NOMO-1 treated with DMSO at 0.1 percent for 48 hours (cell line): ENCODE measurements around the gene HMGCL.

Source experiments
- DNase-seq: peaks from one replicate; lab custom pipeline; 2025; ENCODE audit not compliant: unreplicated experiment; lab: John Stamatoyannopoulos, UW

Gene HMGCL

DNA sequence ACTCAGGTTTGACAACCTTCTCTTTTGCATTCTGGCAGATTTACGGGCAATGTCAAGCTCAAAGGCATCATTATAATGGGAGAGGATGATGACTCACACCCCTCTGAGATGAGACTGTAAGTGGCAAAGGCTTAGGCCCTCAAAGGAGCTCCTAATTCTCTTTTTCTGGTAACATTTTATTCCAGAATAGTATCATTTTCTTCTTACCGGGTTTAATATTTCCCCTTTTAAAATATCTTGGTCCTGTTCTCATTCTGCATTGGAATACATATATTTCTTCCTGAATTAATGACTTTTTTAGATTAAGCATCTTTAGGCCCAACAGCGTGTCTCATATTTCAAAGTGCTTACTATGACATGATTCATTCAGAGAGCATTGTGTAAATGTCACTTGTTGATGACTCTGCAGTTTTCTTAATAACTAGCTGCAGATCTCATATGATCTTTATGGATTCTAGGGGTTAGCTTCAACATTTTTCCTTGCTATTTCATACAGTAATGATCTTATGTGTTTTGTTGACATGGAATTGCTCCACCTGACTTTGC, 45.3 kb downstream of the HMGCL start:
- DNase-seq = no peak

DNA sequence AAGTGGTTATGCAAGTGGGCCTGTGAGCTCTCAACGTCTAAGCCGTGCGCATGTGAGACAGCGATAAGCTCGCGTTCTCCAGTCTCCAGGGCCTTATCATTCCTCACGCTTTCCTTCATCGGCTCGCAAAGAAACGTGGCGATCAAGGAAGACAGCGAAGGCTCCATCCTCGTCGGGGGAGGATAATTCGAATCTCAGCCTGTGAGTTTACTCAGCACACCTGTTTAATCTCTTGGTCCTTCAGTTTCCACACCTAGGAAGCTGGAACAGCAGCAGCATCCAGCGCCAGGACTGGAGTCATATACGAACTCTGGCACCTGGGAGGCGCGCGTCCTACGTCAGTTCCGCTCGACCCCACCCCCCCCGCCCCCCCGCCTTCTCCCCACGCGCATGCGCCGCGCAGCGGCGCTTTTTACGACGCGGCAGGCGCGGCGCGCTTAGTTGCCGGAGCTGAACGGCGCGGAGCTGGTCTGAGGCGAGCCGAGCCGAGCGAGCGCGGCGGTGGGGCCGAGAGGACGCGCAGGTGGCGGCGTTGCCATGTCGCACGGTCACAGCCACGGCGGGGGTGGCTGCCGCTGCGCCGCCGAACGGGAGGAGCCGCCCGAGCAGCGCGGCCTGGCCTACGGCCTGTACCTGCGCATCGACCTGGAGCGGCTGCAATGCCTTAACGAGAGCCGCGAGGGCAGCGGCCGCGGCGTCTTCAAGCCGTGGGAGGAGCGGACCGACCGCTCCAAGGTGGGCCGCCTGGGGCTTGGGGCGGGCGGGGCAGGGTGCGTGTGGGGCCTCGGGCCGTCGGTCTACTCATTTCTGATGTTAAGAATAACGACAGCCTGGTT, 47.0 kb downstream of the HMGCL start, which contains the start of gene PITHD1:
TSS of gene PITHD1 (plus strand) at position 440 of the 836 bp plus-strand sequence. CDS start at position 538, 98 bp downstream.
- peak; percentile 82 for DNase-seq

DNA sequence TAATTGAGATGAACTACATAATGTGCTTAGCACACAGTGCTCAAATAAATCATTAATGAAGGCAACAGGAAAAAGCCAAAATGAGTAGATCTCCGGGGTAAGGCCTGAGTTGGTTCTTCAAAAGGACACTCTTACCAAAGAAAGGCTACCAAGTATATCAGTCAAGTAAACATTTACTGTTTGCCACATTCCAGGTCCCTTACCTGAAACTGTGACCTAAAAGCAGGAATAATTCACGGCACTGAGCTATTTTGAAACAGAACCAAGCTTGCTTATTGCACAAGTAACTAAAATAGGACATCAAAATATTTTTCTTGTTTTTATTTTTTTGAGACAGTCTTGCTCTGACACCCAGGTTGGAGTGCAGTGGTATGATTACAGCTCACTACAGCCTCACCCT, 49.0 kb downstream of the HMGCL start:
- no peak for DNase-seq

DNA sequence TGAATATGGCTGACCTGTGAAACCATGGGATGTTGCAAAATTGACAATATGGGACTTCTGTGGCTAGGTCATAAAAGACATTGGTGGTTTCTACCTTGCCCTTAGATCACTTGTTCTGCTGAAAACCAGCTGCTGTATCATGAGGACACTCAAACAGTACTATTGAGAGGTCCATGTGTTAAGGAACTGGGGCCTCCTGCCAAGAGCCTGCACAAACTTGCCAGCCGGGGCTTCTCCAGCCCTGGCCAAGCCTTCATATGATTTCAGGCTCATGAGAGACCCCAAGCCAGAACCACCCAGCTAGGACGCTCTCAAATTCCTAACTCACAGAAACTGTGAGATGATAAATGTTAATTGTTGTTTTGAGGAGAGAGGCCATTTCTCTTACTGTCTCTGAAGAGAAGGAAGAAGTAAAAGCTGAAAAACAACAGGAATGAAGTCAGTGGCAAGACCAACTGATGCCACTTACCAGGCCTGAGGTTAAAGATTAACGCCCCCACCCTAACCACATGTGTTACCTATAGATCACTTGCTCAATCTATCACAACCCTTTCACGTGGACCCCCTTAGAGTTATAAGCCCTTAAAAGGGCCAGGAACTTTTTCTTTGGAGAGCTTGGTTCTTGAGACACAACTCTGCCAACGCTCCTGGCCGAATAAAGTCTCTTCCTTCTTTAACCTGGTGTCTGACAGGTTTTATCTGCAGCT, 50.9 kb downstream of the HMGCL start:
- no peak for DNase-seq

DNA sequence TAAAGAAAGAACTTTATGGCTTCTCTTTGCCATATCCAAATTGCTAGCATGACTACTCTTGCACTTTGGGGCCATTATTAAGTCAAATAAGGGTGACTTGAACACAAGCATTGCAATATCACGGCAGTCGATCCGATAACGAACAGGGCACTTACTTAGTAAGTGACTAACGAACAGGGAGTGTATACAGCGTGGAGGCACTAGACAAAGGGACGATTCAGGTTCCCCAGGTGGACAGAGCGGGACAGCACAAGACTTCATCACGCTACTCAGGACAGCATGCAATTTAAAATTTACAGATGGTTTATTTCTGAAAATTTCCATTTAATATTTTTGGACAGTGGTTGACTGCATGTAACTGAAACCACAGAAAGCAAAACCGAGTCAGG, 52.4 kb downstream of the HMGCL start:
- no peak for DNase-seq

DNA sequence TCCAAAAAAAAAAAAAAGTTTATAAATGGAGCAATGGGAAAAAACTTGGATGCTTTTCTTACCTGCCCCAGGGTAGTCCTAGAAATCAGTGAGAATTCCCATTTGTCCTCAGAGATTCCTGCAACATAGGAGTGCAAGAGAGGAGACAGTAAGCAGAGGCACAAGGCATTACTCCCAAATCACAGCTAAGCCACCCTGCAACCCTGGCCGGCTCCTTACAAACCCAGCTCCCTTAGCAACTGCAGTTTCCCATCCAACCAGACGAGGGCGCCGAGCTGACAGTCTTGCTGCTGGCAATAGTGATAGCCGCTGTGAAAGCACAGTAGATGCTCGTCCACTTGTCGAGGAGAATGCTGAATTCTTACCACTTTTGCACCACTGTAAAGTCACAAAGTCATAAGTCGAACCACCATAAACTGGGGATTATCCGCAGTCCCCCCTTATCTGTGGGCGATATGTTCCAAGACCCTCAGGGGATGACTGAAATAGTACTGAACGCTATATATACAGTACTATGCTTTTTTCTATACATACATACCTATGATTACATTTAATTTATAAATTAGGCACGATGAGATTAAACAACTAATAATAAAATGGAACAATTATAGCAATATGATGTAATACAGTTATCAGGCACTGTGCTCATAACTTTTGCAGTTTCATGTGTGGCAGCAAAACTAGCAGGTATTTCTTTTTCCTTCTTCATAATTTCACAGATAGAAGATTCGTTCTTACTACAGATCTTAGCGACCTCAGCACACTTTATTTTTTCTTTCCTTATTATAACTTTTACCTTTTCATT, 53.0 kb downstream of the HMGCL start:
- peak; percentile 59 for DNase-seq

DNA sequence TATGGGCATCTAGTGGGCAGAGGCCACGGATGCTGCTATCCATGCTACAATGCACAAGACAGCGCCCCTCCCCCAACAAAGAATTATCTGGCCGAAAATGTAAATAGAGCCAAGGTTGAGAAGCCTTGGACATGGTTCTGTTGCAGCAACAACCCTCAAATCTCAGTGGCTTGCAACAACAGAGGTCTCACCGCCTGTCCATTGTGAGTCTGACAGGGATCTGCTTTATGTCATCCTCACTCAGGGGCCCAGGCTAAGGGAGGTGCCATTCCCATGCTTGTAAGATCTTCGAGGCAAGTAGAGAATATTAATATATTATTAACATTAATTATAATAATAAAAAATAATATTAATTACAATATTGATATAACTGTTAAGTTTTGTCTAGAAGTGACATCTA, 56.5 kb downstream of the HMGCL start:
- DNase-seq = no peak

DNA sequence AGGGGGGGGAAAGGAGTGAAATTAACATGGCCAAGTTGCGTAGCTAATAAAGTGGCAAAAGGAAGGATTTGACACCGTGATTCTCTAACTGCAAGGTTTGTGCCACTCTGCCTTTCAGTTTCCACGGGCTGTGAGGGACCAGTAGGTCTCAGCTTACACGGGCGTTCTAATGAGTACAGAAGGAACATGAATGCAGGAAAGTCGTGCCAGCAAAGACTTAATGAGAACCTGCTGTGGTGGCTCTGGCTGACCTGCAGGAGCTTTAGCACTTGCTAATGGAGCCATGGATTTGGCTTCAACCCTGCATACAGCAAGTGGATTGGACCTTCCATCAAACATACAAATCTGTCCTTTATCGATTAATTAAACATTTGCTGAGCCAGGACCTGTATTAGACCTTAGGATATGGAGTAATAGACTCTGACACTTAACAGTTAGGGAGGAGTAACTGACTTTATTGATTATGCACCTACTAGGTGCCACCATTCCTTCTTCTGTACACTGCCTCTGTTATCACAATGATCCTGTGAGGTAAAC, 62.1 kb downstream of the HMGCL start:
- DNase-seq = no peak

DNA sequence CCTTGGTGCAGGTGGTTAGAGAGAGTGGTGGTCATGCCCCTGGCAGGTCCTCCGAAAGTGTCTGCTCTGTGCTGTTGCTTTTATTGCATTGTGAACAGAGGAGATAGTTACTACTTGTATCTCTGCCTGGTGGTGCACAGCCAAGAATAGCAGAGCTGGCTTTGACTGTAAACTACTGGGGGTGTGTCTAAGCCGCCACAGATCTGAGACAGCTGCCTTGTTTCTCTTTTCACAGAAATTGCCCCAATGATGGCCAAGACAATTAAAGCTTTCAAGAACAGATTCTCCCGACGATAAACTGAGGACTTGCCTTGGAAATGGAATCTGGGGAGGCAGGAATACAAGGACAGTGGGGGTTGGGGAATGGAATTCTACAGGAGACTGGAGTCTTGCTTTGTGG, 66.0 kb downstream of the HMGCL start:
- no peak for DNase-seq

DNA sequence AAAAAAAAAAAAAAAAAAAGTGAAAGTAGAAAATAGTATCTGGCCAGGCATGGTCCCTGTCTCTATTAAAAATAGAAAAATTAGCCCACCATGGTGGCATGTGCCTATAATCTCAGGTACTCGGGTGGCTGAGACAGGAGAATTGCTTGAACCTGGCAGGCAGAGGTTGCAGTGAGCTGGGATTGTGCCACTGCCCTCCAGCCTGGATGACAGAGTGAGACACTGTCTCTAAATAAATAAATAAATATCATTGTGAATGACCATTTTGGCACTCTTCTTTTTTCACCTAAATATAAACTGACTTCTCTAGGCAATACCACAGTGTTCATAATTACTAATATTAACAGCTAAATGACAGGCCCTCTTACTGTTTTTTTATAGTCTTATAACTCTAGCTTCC, 67.4 kb downstream of the HMGCL start:
- DNase-seq = no peak

DNA sequence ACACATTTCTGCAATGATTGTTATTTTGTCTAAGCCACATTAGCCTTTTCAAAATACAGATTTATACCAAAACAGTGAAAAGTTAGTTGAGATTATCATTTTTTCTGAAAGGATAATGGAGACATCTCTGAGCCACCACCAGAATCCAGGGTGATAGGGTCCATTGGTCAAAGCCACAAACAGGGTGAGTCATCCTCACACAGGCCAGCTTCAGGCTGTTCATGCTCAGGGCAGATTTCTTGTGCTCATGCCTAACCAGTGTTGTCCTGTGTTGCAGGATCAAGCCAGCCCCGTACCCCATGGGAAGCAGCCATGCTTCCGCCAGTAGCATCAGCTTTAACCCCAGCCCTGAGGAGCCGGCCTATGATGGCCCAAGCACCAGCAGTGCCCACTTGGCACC, 68.6 kb downstream of the HMGCL start:
- DNase-seq = no peak

DNA sequence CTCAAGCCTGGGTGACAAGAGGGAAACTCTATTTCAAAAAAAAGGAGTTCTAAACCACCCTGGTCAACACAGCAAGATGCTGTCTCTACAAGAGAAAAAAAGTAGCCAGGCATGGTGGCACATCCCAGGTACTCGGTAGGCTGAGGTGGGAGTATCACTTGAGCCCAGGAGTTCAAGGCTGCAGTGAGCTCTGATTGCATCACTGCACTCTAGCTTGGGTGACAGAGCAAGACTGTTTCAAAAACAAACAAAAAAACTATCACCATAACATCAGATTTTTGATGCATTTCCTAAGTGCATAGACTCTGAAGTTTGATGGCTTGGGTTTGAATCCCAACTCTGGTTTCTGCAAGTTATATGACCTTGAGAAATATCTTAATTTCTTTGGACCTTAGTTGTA, 72.3 kb downstream of the HMGCL start:
- DNase-seq = no peak
